SK-N-MC (cell line): ENCODE results near the gene TNFRSF21.
A peak's percentile ranks its signal among the peaks of the same experiment; 100 is the strongest.

Source experiments
- DNase-seq: peaks from one replicate; pipeline ENCODE4 v3.0.0-alpha.2; 2011; ENCODE audit warnings: low read depth, low spot score
- H3K27ac ChIP-seq: fragments of 200-600 bp; sonication (generic); 2 replicates; pipeline ENCODE4 v1.5.1; 2016; ENCODE audit warnings: mixed run types
- H3K36me3 ChIP-seq: fragments of 200-600 bp; sonication (generic); 2 replicates; pipeline ENCODE4 v1.6.1; 2017; ENCODE audit warnings: antibody characterized with exemption, low read length, mixed read lengths; ENCODE audit not compliant: insufficient read depth
- H3K4me3 ChIP-seq: fragments of 200-600 bp; sonication (generic); 2 replicates; pipeline ENCODE4 v1.5.1; 2016
- H3K9ac ChIP-seq: fragments of 200-600 bp; sonication (generic); 2 replicates; pipeline ENCODE4 v1.8.0; 2017; ENCODE audit warnings: mixed run types, mixed read lengths; ENCODE audit not compliant: insufficient read length
- H3K9me3 ChIP-seq: fragments of 200-600 bp; sonication (generic); 2 replicates; pipeline ENCODE4 v1.6.1; 2017; ENCODE audit warnings: low read depth, mild to moderate bottlenecking, antibody characterized with exemption, low read length, moderate library complexity, mixed read lengths
- EZH2 ChIP-seq: fragments of 200-600 bp; sonication (generic); IDR thresholded peaks from one replicate; pipeline ENCODE4 v1.6.1; 2017; ENCODE audit warnings: antibody characterized with exemption
- FOXP2 ChIP-seq: optimal IDR thresholded peaks from 2 replicates; pipeline ENCODE3; 2011; ENCODE audit warnings: mild to moderate bottlenecking, moderate library complexity; ENCODE audit not compliant: insufficient read depth; ENCODE audit errors: extremely low read length, control extremely low read depth
- POLR2AphosphoS5 ChIP-seq: IDR thresholded peaks from 2 replicates; pipeline ENCODE4 v1.6.1; 2012; ENCODE audit warnings: mild to moderate bottlenecking, low read depth, low read length, borderline replicate concordance

TNFRSF21 gene, protein sequence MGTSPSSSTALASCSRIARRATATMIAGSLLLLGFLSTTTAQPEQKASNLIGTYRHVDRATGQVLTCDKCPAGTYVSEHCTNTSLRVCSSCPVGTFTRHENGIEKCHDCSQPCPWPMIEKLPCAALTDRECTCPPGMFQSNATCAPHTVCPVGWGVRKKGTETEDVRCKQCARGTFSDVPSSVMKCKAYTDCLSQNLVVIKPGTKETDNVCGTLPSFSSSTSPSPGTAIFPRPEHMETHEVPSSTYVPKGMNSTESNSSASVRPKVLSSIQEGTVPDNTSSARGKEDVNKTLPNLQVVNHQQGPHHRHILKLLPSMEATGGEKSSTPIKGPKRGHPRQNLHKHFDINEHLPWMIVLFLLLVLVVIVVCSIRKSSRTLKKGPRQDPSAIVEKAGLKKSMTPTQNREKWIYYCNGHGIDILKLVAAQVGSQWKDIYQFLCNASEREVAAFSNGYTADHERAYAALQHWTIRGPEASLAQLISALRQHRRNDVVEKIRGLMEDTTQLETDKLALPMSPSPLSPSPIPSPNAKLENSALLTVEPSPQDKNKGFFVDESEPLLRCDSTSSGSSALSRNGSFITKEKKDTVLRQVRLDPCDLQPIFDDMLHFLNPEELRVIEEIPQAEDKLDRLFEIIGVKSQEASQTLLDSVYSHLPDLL

DNA sequence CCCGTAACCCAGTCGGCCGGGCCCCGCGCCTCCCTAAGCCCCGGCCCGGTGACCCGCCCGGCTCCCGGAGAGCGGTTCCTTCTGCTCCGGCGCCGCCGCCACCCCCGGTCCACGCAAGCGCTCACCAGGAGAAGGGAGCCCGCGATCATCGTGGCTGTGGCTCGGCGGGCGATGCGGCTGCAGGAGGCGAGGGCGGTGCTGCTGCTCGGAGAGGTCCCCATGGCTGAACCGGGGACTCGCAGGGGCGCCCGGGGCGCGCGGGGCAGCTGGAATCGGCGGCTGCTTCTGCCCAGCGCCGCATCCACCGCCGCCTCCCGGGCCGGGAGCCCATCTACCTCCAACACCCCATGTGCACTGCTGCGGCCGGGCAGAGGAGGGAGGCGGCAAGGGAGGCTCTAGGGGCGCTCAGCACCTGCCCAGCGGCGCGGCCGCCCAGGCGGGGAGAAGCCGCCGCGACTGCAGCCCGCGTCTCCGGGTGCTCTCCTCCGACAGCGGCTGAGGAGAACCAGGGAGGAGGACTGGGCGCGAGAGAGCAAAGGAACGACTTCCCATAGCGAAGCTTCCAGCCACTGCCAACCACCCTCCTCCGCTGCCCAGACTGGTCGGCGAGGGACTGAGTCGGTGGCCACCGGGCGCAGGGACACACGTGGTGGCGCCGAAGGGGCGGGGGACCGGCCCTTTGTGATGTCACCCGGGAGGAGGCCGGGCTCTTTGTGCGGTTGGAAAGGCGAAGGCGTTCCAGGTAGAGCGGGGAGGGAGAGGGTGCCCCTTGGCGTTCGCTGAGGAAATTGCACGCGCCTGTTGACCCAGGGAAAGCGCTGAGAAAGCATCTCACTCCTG, at the start of gene TNFRSF21:
Gene TNFRSF21, minus strand, starts transcription at position 615 of the 840 bp plus-strand sequence. Its CDS starts 394 bp downstream, at position 221.
- DNase-seq, result no peak
- H3K27ac ChIP-seq, result no peak within 1 kb of the TSS
- peak within 1 kb of the TSS; percentile 45 for H3K9ac ChIP-seq
- peak within 1 kb of the TSS; percentile 91 for H3K4me3 ChIP-seq
- H3K36me3 ChIP-seq, result no peaks in the 10 kb centered on the region
- TF ChIP-seq FOXP2 (no peak), POLR2AphosphoS5 (peak; percentile 35; the same call in 1 of the 2 replicates), EZH2 (peak; percentile 4)
- no peaks in the 10 kb centered on the region for H3K9me3 ChIP-seq

DNA sequence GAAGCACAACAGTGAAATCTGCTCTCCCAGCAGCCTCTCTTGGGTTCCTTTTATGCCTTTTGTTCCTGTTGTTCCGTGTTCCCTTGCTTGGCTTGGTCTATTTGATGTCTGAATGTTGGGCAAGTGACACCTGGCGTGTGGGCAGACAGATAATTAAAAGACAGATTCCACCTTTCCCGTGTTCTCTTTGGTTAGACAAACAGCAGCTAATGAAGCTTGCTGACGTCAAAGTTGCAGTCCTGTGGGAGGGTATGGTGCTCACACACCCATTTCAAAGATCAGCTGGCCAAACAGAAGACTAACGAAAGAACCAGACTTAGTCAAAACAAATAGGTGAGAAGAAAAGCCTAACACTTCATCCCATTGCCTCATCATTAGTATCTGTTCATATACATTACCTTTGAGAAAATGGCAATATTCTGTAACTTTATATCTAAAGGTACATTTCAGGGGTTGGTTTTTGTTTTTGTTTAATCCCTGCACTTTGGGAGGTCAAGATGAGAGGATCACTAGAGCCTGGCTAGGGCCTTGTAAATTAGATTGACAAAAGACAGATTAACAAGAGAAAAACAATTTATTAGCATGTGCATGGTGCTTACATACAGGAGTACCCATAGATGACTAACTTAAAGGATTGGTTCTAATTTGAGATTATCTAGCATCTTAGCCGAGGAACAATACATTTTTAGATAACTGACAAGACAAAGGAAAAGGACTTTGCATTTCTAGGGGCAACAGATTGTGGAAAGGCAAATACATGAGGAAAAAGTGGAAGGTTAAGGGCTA, 48.9 kb upstream of the TNFRSF21 start:
- Histone ChIP-seq H3K9ac (no peak overlapping the region), H3K36me3 (no peaks in the 10 kb centered on the region), H3K4me3 (no peak overlapping the region), H3K9me3 (no peaks in the 10 kb centered on the region), H3K27ac (no peak overlapping the region)
- DNase-seq, result no peak
- TF ChIP-seq POLR2AphosphoS5 (no peak), EZH2 (no peak), FOXP2 (no peak)

DNA sequence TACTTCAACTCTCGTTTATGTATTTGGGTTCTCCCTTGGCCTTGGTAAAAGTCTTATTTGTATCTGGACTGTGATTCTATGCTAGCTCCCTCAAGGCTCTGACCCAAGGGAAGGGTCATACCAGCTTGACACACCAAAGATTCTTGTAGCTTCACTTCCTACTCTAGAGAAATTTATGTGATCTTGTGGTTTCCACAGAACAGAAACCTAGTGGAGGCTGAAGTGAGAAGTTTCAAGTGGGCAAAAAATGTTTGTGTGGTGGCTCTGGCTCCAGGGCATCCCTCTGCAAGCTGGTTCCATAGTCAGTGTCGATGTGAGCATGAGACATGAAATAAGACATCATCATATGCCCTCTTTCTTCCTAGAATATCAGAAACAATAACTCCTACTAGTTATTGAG, 48.1 kb upstream of the TNFRSF21 start:
- Histone ChIP-seq H3K9me3 (no peaks in the 10 kb centered on the region), H3K27ac (no peak overlapping the region), H3K4me3 (no peak overlapping the region), H3K9ac (no peak overlapping the region), H3K36me3 (no peaks in the 10 kb centered on the region)
- TF ChIP-seq FOXP2 (no peak), EZH2 (no peak), POLR2AphosphoS5 (no peak)
- DNase-seq, result no peak

DNA sequence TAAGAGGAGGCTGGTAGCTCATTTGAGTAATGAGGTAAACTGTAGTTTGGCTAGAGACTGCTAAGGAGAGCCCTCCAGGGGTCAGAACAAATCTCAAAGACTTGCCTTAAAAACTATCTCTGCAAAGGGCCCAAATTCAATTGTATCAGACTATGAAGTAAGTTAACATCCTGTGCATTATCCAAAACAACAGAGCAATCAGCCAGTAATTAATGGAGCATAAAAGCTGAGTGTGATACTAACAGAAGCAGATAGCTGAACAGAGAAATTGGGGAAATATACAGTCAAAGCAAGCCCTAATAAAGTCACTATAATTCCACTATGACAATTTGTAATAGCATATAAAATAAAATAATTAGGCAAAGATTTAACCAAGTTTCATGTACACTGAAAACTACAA, 45.8 kb upstream of the TNFRSF21 start:
- TF ChIP-seq EZH2 (no peak), POLR2AphosphoS5 (no peak), FOXP2 (no peak)
- no peak for DNase-seq
- Histone ChIP-seq H3K36me3 (no peaks in the 10 kb centered on the region), H3K4me3 (no peak overlapping the region), H3K9me3 (no peaks in the 10 kb centered on the region), H3K9ac (no peak overlapping the region), H3K27ac (no peak overlapping the region)

DNA sequence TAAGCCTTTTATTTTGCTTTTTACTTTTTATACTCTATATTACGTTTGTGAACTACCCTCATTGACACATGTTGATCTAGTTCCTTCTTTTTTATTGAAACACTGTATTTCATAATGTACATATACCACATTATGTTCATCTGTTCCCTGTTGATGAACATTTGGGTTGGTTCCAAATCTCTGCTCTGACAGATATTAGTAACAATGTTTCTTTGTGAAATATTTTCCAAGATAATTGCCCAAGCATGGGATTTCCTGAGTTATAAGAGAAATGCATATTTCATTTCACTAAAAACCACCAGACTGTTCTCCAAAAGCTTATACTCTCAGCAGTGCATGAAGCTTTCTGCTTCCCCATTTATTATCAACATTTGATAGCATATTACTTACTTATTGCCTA, 44.2 kb upstream of the TNFRSF21 start:
- Histone ChIP-seq H3K36me3 (no peaks in the 10 kb centered on the region), H3K4me3 (no peak overlapping the region), H3K9me3 (no peaks in the 10 kb centered on the region), H3K9ac (no peak overlapping the region), H3K27ac (no peak overlapping the region)
- TF ChIP-seq FOXP2, result no peak
- TF ChIP-seq EZH2, result no peak
- TF ChIP-seq POLR2AphosphoS5, result no peak
- DNase-seq, result peak; percentile 18

DNA sequence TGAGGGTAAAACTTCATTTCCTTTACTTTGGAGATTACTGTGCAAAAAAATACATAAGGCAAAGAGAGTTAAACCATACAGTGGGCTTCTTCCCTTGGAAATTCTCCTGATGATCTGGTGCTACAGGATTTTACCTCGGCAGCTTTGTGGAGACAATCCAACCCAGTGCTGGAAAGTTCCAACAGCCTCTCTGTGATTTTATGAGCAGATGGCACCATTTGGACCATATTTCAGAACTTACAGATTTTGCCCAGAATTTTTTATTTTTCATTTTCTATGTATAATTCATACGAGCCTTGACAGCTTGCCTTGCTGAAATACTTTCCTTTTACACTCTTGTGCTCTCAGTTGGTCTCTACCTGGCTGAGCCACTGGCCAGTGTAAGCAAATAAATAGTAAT, 43.3 kb upstream of the TNFRSF21 start:
- Histone ChIP-seq H3K9ac (no peak overlapping the region), H3K36me3 (no peaks in the 10 kb centered on the region), H3K27ac (no peak overlapping the region), H3K9me3 (no peaks in the 10 kb centered on the region), H3K4me3 (no peak overlapping the region)
- TF ChIP-seq FOXP2, result no peak
- no peak for TF ChIP-seq EZH2
- no peak for TF ChIP-seq POLR2AphosphoS5
- DNase-seq, result no peak

DNA sequence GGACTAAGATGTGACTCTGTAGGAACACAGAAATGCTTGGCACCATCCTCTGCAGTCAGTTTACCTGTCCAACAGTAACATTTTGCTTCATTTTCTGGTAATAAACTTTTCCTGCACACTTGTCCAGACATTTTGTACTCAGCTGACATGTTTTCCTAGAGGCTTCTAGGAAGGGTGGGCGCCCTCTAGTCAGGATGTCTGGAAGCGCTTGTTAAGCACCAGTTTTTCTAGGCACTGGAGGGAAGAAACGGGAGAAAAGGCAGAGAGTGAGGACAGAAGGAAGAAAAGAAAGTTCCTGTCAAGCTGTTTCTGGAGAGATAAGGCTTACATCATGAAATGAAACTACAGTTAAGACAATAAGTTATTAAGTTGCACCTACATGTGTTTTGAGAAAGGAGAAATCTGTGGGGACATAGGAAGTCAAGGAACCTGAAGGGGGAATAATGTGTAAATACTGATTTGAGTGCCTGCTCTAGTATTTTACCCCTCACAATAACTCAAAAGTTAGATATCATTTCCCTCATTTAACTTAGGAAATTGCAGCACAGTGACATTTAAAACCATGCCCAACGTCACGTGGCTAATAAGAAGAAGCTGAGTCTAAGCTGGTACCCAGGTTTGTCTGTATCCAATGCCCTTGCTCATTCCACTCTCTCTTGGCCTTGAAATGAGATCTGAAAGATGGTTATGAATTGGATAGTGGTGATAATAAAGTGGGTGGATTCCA, 42.7 kb upstream of the TNFRSF21 start:
- DNase-seq, result no peak
- no peak for TF ChIP-seq EZH2
- TF ChIP-seq POLR2AphosphoS5, result no peak
- TF ChIP-seq FOXP2, result no peak
- no peak overlapping the region for H3K4me3 ChIP-seq

More for the DNA sequence above, 42.7 kb upstream of the TNFRSF21 start:
- Histone ChIP-seq H3K9me3 (no peaks in the 10 kb centered on the region), H3K9ac (no peak overlapping the region), H3K27ac (no peak overlapping the region), H3K36me3 (no peaks in the 10 kb centered on the region)
